GM12878 (cell line): Measurements from ENCODE around the gene UBE2D3. TPM values are rescaled to one million over a fixed set of nuclear protein-coding genes. Genes with fewer than 3 reads are reported as not detected.

Experiments used
- BACH1 ChIP-seq: fragments of 450-650 bp; IDR thresholded peaks from 2 replicates; pipeline ENCODE4 v1.6.1; 2017; ENCODE audit warnings: mild to moderate bottlenecking, borderline replicate concordance
- BCLAF1 ChIP-seq: fragments of 450-650 bp; IDR thresholded peaks from 2 replicates; pipeline ENCODE4 v1.6.1; 2017; ENCODE audit warnings: antibody characterized with exemption, mild to moderate bottlenecking, moderate library complexity
- BMI1 ChIP-seq: fragments of 450-650 bp; IDR thresholded peaks from 2 replicates; pipeline ENCODE4 v1.6.1; 2016; ENCODE audit warnings: mild to moderate bottlenecking, moderate library complexity, borderline replicate concordance
- CEBPB ChIP-seq, 2 experiments: fragments of 150-350 bp in 1 of 2; IDR thresholded peaks; 2 replicates each; pipeline ENCODE4 v1.6.1; 2012 to 2014; ENCODE audit warnings: low read depth in 2 of 2, low read length in 2 of 2, borderline replicate concordance in 1 of 2, inconsistent platforms in 1 of 2
- CHD1 ChIP-seq: IDR thresholded peaks from 2 replicates; pipeline ENCODE4 v1.6.1; 2012; ENCODE audit warnings: low read depth, low read length, improper control_type of control experiment
- EED ChIP-seq: sonication (generic); IDR thresholded peaks from 2 replicates; pipeline ENCODE4 v1.6.1; 2016; ENCODE audit warnings: antibody characterized with exemption, low read depth
- FOXK2 ChIP-seq: fragments of 450-650 bp; IDR thresholded peaks from 2 replicates; pipeline ENCODE4 v1.6.1; 2017; ENCODE audit warnings: mild to moderate bottlenecking, moderate library complexity
- GABPA ChIP-seq: IDR thresholded peaks from 2 replicates; pipeline ENCODE4 v1.6.1; 2014; ENCODE audit warnings: antibody characterized with exemption, low read depth, mild to moderate bottlenecking, inconsistent platforms
- HCFC1 ChIP-seq: fragments of 150-350 bp; IDR thresholded peaks from 2 replicates; pipeline ENCODE4 v1.6.1; 2014; ENCODE audit warnings: low read length
- LARP7 ChIP-seq: fragments of 450-650 bp; IDR thresholded peaks from 2 replicates; pipeline ENCODE4 v1.6.1; 2017; ENCODE audit warnings: mild to moderate bottlenecking
- MTA3 ChIP-seq: IDR thresholded peaks from 2 replicates; pipeline ENCODE4 v1.6.1; 2012; ENCODE audit warnings: low read length, inconsistent platforms, borderline replicate concordance
- NFYB ChIP-seq: IDR thresholded peaks from 2 replicates; pipeline ENCODE4 v1.6.1; 2011; ENCODE audit warnings: low read depth, mild to moderate bottlenecking, low read length, improper control_type of control experiment, moderate library complexity; ENCODE audit not compliant: insufficient read depth
- POLR2AphosphoS2 ChIP-seq: IDR thresholded peaks from 2 replicates; pipeline ENCODE4 v1.6.1; 2011; ENCODE audit warnings: low read depth, mild to moderate bottlenecking, low read length, improper control_type of control experiment, moderate library complexity
- PRDM15 ChIP-seq: fragments of 450-650 bp; formaldehyde crosslinking; IDR thresholded peaks from 2 replicates; pipeline ENCODE4 v1.4.0; 2020; ENCODE audit warnings: mild to moderate bottlenecking, moderate library complexity
- SMAD1 ChIP-seq: fragments of 450-650 bp; IDR thresholded peaks from 2 replicates; pipeline ENCODE4 v1.6.1; 2018; ENCODE audit warnings: mild to moderate bottlenecking, low read depth; ENCODE audit not compliant: partially characterized antibody
- SP1 ChIP-seq: IDR thresholded peaks from one replicate; pipeline ENCODE4 v1.6.1; 2011; ENCODE audit warnings: low read depth, low read length
- SREBF2 ChIP-seq: IDR thresholded peaks from 2 replicates; pipeline ENCODE4 v1.6.1; 2012; ENCODE audit warnings: mild to moderate bottlenecking, low read length
- STAT1 ChIP-seq: fragments of 450-650 bp; conservative IDR thresholded peaks from 2 replicates; pipeline ENCODE4 v1.6.1; 2014; ENCODE audit warnings: antibody characterized with exemption, mild to moderate bottlenecking
- ZNF24 ChIP-seq: fragments of 450-650 bp; IDR thresholded peaks from 2 replicates; pipeline ENCODE4 v1.6.1; 2017; ENCODE audit warnings: antibody characterized with exemption, mild to moderate bottlenecking
- polyA plus RNA-seq, 11 experiments: library from polyadenylated mRNA; depleted of rRNA in 4 of 11; unstranded in 6 of 11; stranded (reverse) in 5 of 11; fragments of >200 nt; fragmentation: Nextera tagmentation in 4 of 11; fragmentation: Illumina TruSeq in 1 of 11; extraction: Ambion mirVana in 4 of 11; extraction: Trizol in 1 of 11; gene quantifications; 1 replicate in 1 of 11; 2 replicates in 10 of 11; pipeline versions ENCODE4 v1.2.1 to v1.2.3, GENCODE V29; 2011 to 2016; ENCODE audit warnings: inconsistent platforms in 2 of 11, missing spikeins in 2 of 11, low read depth in 1 of 11
- total RNA-seq, 4 experiments: library from RNA; depleted of rRNA in 3 of 4; stranded (reverse); fragments of >200 nt in 3 of 4; fragmentation: Illumina TruSeq in 1 of 4; extraction: Trizol in 1 of 4; gene quantifications; 2 replicates each; pipeline versions ENCODE4 v1.2.1 to v1.2.3, GENCODE V29; 2013 to 2021
- TF ChIP-seq, protein P1 (sequence below): IDR thresholded peaks from 2 replicates; pipeline ENCODE4 v1.6.1; 2011; ENCODE audit warnings: borderline replicate concordance, low read depth, mild to moderate bottlenecking, moderate library complexity, low read length; ENCODE audit not compliant: insufficient read depth, poor library complexity, severe bottlenecking
- TF ChIP-seq, protein P2 (sequence below): fragments of 450-650 bp; IDR thresholded peaks from 2 replicates; pipeline ENCODE4 v1.6.1; 2017; ENCODE audit warnings: low read depth, mild to moderate bottlenecking, moderate library complexity

The UBE2D3 gene
- total and polyA plus RNA-seq, 10 of the 15 experiments (the other 5 are each of a cell fraction or from before 2014, with no cell fraction given) = 162 to 572 (median 395) TPM

DNA sequence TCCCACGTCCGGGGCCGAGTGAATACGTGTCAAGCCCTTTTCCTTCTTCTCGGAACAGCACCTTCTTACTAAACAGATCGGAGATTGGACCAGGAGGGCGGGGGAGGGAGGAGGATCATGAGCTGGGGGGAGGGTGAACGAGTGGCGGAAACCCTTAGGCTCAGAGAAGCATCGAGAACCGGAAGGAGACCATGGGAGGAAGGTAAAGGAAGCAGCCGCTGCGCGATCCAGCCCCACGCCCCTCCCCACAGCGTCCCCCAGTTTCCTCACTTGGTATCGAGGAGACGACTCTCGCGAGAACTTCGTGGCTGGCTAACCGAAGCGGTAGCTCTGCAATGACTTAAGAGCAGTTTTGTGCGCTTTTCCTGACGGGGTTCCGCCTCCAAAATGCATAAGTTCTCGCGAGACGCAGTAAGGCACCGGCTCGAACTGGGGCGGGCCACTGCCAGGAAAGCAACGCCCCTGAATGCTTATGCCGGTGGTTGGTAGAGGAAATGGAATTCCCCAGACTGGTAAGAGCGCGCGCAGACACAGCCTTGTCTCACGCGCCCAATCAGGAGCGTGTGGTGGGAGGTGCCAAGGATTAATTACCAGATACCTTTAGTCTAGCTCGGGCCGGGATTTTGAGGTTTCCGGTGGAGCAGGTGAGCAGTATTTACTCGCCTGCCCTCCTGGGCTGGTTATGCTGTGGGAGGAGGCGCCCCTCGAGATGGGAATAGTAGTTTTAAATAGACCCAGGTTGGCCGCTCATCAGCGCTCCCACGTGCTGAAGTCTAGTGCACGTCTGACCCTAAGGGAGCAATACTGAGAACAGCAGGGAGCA is 534 bp upstream of the UBE2D3 start (continued):
- peak; percentile 89 for TF ChIP-seq NFYB
- TF ChIP-seq BCLAF1 = no peak
- TF ChIP-seq ZNF24 = no peak
- no peak for TF ChIP-seq STAT1
- TF ChIP-seq, protein P1, sequence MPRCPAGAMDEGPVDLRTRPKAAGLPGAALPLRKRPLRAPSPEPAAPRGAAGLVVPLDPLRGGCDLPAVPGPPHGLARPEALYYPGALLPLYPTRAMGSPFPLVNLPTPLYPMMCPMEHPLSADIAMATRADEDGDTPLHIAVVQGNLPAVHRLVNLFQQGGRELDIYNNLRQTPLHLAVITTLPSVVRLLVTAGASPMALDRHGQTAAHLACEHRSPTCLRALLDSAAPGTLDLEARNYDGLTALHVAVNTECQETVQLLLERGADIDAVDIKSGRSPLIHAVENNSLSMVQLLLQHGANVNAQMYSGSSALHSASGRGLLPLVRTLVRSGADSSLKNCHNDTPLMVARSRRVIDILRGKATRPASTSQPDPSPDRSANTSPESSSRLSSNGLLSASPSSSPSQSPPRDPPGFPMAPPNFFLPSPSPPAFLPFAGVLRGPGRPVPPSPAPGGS = no peak
- peak; percentile 82 for TF ChIP-seq GABPA
- TF ChIP-seq BACH1 = no peak; the same call in 1 of the 2 replicates
- TF ChIP-seq LARP7 = 0 out of 2 replicates have a peak, but pooled peaks have one; percentile 32
- TF ChIP-seq CHD1 = no peak
- TF ChIP-seq CEBPB (IDR thresholded peaks at IDR 0.05; ENCODE audit: borderline replicate concordance in 1 of 2, low read depth in 2 of 2, low read length in 2 of 2) = no peak
- no peak for TF ChIP-seq SREBF2
- no peak for TF ChIP-seq PRDM15 (CRISPR knock-in tag)
- TF ChIP-seq SMAD1 = peak; percentile 56
- peak; percentile 81 for TF ChIP-seq EED
- TF ChIP-seq BMI1 = no peak
- no peak for TF ChIP-seq FOXK2
- TF ChIP-seq, protein P2, sequence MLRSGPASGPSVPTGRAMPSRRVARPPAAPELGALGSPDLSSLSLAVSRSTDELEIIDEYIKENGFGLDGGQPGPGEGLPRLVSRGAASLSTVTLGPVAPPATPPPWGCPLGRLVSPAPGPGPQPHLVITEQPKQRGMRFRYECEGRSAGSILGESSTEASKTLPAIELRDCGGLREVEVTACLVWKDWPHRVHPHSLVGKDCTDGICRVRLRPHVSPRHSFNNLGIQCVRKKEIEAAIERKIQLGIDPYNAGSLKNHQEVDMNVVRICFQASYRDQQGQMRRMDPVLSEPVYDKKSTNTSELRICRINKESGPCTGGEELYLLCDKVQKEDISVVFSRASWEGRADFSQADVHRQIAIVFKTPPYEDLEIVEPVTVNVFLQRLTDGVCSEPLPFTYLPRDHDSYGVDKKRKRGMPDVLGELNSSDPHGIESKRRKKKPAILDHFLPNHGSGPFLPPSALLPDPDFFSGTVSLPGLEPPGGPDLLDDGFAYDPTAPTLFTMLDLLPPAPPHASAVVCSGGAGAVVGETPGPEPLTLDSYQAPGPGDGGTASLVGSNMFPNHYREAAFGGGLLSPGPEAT = peak; percentile 91
- TF ChIP-seq HCFC1 = no peak
- peak; percentile 69; the same call in 1 of the 2 replicates for TF ChIP-seq POLR2AphosphoS2
- no peak for TF ChIP-seq SP1
- peak; percentile 19; the same call in 1 of the 2 replicates for TF ChIP-seq MTA3
